Activated gamma-delta T cell treated with Interleukin-2 at 50 U/mL for 16 hours (primary cell): Measurements from ENCODE around the gene DLX4.

Experiments used
- DNase-seq: peaks from one replicate; pipeline ENCODE4 v3.0.0-alpha.2; 2020

Gene DLX4

DNA sequence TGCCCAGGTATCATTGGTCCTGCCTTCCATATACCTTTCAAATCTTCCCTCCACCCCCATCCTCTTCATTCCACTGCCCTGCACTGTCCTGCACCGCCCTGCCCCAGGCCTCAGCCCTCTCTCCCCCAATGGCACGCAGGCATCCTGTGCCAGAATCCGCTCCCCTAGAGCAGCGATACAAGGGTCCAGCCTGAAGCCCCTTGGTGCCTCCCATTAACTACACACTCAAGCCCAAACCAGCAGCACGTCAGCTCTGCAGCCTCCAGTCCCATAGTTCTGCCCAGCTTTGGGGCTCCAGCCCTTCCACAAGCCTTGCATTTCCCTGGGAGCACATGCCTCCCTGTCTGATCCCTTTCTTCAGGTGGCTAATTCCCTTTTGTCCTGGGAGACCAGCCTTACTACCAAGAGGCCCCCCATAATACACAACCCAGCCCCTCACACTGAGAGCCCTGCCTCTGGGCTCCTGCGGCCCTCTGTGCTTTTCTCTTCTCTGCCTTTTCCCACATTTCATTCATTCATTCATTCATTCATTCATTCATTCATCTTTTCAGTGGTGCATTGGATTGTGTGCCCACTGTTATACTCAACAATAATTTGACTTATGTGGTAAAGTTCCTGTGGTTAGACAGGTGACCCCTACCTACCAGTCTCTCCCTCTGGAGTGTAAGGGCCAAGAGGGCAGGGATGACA, 52.8 kb downstream of the DLX4 start:
- DNase-seq: no peak

DNA sequence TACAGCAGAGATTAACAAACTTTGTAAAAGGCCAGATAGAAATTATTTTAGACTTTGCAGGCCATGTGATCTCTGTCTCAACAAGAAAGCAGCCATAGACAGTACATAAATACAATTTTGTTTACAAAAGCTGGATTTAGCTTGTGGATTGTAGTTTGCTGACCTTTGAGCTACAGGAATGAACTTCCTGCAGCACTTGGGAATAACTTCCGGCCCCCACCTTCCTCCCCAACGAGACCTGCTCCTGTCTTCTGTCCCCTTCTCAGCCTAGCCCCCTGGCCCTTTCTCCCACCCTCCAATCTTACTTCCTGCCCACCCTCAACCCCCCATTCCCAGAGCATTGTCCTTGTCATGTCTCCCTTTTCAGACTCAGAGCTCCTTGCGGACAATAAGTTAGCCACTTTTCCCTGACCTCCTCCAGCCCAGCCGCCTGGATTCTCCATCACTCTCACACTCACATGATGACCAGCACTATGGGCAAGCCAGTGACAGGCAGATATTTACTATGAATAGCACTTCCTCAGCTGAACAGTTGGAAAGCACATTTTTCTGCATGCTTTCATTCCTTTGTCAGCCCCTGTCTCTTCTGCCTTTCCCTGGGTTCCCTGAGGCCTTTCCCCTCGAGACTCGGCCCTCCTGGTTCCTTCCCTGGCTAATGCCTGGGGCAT, 53.6 kb downstream of the DLX4 start:
- DNase-seq: no peak

DNA sequence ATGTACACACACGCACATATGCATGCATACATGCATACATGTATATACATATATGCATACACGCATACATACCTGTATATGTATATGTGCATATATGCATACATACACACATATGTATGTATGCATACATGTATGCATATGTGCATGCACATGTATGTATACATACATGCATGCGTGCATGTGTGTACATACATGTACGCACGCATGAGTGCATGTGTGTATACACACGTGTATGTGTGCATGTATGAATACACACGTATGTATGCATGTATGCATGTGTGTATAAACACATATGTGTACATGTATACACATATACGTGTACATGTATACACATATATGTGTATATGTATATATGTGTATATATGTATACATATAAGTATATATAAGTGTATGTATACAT, 54.5 kb downstream of the DLX4 start:
- DNase-seq: no peak
